NOMO-1 treated with dmso at 0.1 percent for 144 hours (cell line): Measurements from ENCODE around the gene GATAD2B.
A peak's percentile ranks its signal among the peaks of the same experiment; 100 is the strongest.

Experiments used
- DNase-seq: peaks from one replicate; lab custom pipeline; 2025; ENCODE audit not compliant: unreplicated experiment; lab: John Stamatoyannopoulos, UW

GATAD2B gene

DNA sequence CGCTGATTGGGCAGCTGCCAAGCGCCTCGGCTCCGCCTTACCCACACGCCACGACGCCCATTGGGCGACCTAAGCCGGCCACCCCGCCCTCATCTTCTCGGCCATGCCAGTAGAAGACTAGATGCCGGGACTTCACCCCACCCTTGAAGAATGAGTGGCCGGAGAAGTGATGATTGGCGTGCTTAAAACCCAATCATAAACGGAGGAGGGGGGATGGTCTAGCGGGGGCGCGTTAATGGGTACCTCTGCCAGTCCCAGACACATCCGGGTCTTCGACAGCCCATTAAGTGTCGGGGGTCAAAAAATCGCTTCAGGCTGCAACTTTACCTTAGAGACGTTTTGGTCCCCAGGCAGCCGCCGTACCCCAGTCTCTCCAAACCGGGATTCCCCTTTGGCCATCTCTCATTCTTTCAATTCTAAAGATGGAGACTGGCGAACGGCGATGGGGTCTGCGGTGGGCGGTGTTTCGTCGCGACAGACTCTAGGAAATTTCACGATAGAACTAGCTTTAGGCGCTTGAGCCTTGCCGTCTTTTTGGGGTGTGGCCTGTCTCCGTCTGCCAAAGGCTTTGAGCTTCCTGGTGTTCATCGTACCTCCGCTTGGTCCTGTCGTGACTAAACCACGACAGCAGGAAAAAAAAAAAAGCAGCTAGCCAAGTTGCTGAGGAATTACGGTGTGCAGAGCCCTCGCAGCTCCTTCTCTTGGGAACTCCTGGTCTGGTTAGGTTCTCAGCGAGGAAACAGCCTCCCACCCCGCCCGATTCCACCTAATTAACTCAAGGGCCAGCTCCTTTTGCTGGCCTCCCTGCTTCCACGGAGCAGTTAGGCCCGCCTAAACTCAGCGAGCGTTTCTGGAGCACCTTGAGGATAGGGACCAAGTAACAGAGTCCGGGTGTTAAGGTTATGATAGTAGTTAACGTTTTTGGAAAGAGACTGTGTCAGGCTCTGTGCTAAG lies at the start of gene GATAD2B:
Gene GATAD2B (minus strand): TSS at position 1 of the 954 bp plus-strand sequence. CDS start 94,625 bp downstream, outside the sequence.
- peak; percentile 99 for DNase-seq

- no peak for DNase-seq
Observed at GRCh38 chr1:153970346-153970745, 47.6 kb upstream of the GATAD2B start.

DNA sequence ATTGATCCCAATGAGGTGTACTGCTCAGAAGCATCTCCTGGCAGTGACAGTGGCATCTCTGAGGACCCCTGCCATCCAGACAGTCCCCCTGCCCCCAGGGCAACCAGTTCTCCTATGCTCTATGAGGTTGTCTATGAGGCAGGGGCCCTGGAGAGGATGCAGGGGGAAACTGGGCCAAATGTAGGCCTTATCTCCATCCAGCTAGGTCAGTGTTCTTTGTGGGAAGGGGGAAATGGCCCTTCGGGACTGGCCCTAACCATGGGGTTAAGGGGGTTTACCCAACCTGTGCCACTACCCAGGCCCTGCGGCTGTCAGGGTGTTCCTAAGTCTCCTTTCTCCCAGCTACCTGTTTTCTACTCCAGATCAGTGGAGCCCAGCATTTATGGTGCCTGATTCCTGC lies 46.2 kb upstream of the GATAD2B start:
- no peak for DNase-seq

DNA sequence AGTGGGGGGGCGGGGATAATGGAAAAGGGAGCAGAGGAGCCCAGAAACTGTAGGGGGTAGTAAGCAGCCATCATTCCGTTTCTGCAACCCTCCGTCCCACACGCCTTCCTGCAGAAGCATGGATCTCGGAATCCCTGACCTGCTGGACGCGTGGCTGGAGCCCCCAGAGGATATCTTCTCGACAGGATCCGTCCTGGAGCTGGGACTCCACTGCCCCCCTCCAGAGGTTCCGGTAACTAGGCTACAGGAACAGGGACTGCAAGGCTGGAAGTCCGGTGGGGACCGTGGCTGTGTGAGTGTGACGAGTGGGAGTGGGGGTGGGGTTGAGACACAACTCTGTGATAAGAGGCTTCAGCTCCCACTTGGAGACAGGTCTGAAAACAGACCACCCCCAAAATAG lies 45.6 kb upstream of the GATAD2B start:
- no peak for DNase-seq

GRCh38 chr1:153968000-153968363 lies 45.2 kb upstream of the GATAD2B start:
- DNase-seq: no peak

GRCh38 chr1:153967107-153967999 lies 44.6 kb upstream of the GATAD2B start, which contains the start of gene CREB3L4:
CREB3L4 (plus strand) TSS chr1:153967902; CDS start chr1:153968526, 624 bp downstream.
- peak; percentile 96 for DNase-seq

- no peak for DNase-seq
Observed at GRCh38 chr1:153963850-153964331, 41.1 kb upstream of the GATAD2B start.

DNA sequence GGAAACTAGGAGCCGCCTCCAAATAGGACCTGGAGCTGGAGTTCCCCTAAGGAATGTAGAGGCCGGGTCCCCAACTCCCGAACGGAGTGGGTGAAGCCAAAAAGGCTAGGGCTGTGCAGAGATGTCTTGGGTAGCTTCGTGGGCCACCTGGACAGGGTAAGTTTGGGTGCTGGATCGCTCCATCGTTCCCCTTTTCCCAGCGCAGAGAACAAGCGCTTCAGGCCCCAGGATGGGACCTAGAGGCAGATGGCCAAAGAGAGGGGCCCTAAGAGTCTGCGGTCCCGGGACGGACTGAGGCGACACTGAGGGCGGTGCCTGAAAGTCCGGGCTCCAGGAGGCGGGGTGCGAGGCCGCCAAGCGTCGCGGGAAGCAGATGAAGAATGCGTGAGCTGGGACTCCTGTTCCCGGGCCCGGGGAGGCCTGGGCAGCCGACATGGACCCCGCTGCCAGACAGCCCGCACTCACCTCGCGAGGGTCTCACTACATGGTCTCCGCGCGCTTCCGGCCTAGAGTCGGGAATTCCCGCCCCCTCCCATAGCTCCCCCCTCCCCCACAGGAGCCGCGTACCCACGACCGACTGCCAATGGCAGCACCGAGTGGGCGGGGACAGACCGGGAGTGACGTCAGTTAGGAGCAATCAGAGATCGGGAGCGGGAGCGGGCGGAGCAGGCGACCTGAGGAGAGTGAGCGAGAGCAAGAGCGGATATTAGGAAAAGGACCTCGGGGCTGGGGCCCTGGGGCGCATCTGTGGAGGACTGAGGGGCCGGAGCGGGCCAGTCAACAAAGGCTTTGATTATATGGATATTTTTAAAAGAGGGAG lies 40.5 kb upstream of the GATAD2B start, which contains the start of gene SLC39A1:
Gene SLC39A1 (minus strand): TSS at position 508 of the 820 bp plus-strand sequence. CDS start 822 bp downstream, outside the sequence.
- DNase-seq: peak; percentile 96

- DNase-seq: no peak
Observed at GRCh38 chr1:153962088-153963029, 39.6 kb upstream of the GATAD2B start.

DNA sequence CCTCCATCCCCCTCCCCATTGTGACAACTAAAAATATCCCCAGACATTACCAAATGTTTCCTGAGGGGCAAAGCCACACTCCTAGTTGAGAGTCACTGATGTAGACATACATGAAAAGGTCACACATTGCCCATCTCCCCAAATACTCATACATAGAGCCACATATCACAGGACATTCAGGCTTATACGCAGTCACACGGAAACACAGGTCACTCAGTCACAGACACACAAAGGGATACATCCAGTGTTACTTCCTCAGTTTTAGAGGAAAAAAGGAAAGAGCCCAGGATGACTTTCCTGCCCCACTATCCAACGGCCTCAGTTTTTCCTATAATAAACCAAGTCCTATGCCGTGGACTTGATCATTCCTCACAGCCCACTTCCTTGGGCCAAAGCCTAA lies 38.6 kb upstream of the GATAD2B start:
- no peak for DNase-seq

DNA sequence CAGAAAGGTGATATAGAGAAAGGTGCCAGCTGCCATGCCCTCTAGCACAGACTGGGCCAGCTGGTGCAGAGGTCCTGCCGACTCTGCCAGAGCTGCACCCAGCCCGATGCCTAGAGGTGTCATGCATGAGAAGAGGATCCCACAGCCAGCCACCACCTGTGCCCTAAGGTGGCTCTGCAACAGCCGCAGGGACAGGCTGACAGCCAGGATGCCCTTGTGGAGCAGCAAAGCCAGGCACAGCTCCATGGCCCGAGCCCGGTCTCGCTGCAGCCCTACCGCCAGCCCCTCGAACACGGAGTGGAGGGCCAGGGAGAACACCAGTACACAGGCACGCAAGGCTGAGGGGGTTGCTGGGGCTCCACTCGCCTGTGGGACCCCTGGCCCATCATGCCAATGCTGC lies 37.4 kb upstream of the GATAD2B start:
- no peak for DNase-seq

DNA sequence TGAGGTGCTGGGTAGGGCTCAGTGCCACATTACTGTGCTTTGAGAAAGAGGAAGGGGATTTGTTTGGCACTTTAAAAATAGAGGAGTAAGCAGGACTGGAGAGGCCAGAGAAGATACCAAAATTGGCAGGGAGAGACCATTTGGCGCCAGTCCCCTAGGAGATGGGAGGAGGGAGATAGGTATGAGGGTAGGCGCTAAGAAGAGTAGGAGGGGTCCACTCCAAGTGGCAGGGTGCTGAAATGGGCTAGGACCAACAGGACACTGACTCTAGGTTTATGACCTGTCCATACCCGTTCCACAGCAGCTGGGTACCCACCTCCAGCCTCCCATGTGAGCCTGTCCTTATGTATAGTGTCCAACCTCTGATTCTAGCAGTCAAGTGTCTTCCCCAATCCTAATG lies 36.7 kb upstream of the GATAD2B start:
- no peak for DNase-seq

DNA sequence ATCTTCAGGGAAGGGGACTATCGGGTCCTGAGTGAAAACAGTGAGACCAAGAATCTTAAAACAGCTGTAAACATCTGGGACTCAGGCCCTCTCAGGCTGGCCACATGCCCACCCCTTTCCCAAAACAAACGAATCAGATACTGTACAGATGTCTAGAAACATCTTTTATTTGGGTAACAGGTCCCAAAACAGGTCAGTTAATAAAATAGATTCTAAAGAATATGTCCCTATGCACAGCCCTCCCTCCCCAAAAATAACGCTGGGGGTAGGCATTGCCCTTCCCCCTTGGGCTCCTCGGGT lies 36.1 kb upstream of the GATAD2B start:
- DNase-seq: no peak

GRCh38 chr1:153958111-153958960 lies 35.6 kb upstream of the GATAD2B start, which contains the start of gene CRTC2:
CRTC2 (minus strand) TSS chr1:153958612; CDS start chr1:153958497, 115 bp downstream.
- DNase-seq: peak; percentile 99

DNA sequence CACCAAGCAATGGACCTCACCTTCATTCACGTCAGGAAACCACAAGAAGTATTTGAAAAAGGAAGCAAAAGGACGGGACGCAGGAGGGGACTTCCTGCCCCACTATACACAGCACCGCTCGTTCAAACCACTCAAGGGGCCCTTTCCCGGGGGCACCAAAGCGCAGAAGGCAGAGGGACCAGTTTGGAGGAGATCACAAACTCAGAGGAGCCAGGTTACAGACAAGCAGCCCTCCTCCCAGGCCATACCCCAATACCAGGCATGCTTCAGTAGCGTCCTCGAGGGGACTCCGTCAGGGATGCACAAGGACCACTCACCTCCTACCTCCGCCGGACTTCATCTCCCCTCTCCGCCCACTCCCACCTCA lies 35.0 kb upstream of the GATAD2B start:
- no peak for DNase-seq

- no peak for DNase-seq
Observed at GRCh38 chr1:153956997-153957715, 34.4 kb upstream of the GATAD2B start.

DNA sequence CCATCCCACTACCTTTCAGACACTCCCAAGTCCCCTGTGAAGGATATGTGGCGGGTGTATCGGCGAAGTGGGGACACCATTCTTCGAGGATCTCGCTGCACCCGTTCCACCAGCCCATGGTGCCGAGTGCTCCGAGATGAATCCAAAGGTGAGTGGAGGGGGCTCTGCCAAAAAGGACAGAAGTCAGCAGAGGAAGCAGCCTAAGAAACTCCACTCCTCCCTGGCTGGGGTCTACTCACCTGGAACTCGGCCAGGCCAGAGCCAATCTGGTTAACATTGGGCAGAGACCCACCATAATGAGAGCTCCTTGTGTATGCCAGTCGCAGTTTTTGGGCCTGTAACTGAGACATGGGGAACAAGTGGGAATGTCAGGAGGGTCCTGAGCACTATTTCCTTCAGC lies 32.1 kb upstream of the GATAD2B start:
- no peak for DNase-seq

DNA sequence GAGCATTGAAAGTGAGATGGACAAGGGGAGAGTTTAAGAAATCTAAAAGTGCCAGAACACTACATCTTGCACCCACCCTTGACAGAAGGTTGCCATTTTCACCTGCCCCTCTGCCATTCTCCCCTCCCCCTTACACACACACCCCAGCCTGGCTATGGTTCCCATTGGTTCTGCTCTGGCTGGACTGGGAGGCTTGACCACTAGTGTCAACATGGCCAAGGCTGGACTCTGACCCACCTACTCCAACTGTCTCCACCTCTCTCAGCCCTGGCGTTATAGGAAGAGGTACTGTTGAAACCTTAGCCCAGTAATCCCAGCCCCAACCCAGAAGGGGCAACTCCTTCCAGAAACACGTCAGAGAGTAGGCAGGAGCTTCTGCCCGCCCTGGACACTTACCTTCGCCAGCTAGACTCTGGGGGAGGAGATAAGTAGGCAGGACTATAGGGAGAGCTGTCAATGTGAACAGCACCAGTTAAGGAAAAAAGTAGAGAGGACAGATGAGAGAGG lies 31.1 kb upstream of the GATAD2B start:
- no peak for DNase-seq
